ENCODE measurements around the gene NAMPT. TPM values are rescaled to one million over a fixed set of nuclear protein-coding genes. Genes with fewer than 3 reads are reported as not detected.

The NAMPT gene
- total RNA-seq, 4 donors from 2014 or later: 91.8 to 99.5 (median 97.5) TPM

- H3K27ac ChIP-seq: no peak overlapping the region
- H3K4me3 ChIP-seq: no peak overlapping the region
- H3K36me3 ChIP-seq: no peaks in the 10 kb centered on the region
- TF ChIP-seq CTCF (IDR thresholded peaks at IDR 0.05) (no peak), POLR2A (IDR thresholded peaks at IDR 0.05) (no peak)
- no peaks in the 10 kb centered on the region for H3K4me1 ChIP-seq
- no peaks in the 10 kb centered on the region for H3K27me3 ChIP-seq
- H3K9me3 ChIP-seq: no peaks in the 10 kb centered on the region
- no peak for DNase-seq
Measured at GRCh38 chr7:106223156-106223555, 61.6 kb downstream of the NAMPT start.

GRCh38 chr7:106222545-106222944, 62.2 kb downstream of the NAMPT start:
- H3K4me3 ChIP-seq: no peak overlapping the region
- TF ChIP-seq POLR2A (IDR thresholded peaks at IDR 0.05): no peak
- TF ChIP-seq CTCF (IDR thresholded peaks at IDR 0.05): no peak
- DNase-seq: no peak
- no peaks in the 10 kb centered on the region for H3K36me3 ChIP-seq
- H3K27me3 ChIP-seq: no peaks in the 10 kb centered on the region
- H3K4me1 ChIP-seq: no peaks in the 10 kb centered on the region
- no peak overlapping the region for H3K27ac ChIP-seq
- no peaks in the 10 kb centered on the region for H3K9me3 ChIP-seq

- no peak for DNase-seq
- Histone ChIP-seq H3K27ac (no peak overlapping the region), H3K4me3 (no peak overlapping the region), H3K4me1 (no peaks in the 10 kb centered on the region), H3K9me3 (no peaks in the 10 kb centered on the region), H3K27me3 (no peaks in the 10 kb centered on the region), H3K36me3 (no peaks in the 10 kb centered on the region)
- TF ChIP-seq POLR2A (IDR thresholded peaks at IDR 0.05): no peak
- no peak for TF ChIP-seq CTCF (IDR thresholded peaks at IDR 0.05)
Measured at GRCh38 chr7:106220307-106220706, 64.5 kb downstream of the NAMPT start.

GRCh38 chr7:106219170-106219569, 65.6 kb downstream of the NAMPT start:
- no peak for DNase-seq
- Histone ChIP-seq H3K27ac (no peak overlapping the region), H3K27me3 (no peaks in the 10 kb centered on the region), H3K4me1 (no peaks in the 10 kb centered on the region), H3K4me3 (no peak overlapping the region), H3K36me3 (no peaks in the 10 kb centered on the region), H3K9me3 (no peaks in the 10 kb centered on the region)
- TF ChIP-seq POLR2A (IDR thresholded peaks at IDR 0.05) (no peak), CTCF (IDR thresholded peaks at IDR 0.05) (no peak)

GRCh38 chr7:106218546-106218945, 66.2 kb downstream of the NAMPT start:
- no peaks in the 10 kb centered on the region for H3K36me3 ChIP-seq
- no peak overlapping the region for H3K4me3 ChIP-seq
- H3K27ac ChIP-seq: no peak overlapping the region
- TF ChIP-seq POLR2A (IDR thresholded peaks at IDR 0.05): no peak
- TF ChIP-seq CTCF (IDR thresholded peaks at IDR 0.05): no peak
- H3K9me3 ChIP-seq: no peaks in the 10 kb centered on the region
- DNase-seq: no peak
- H3K27me3 ChIP-seq: no peaks in the 10 kb centered on the region
- no peaks in the 10 kb centered on the region for H3K4me1 ChIP-seq

- H3K27me3 ChIP-seq: no peaks in the 10 kb centered on the region
- H3K4me3 ChIP-seq: no peak overlapping the region
- no peaks in the 10 kb centered on the region for H3K36me3 ChIP-seq
- H3K27ac ChIP-seq: peak overlapping the region in 3 of 4 donors; percentile 51 to 66 (median 65)
- H3K9me3 ChIP-seq: no peaks in the 10 kb centered on the region
- no peak for TF ChIP-seq CTCF (IDR thresholded peaks at IDR 0.05)
- no peak for TF ChIP-seq POLR2A (IDR thresholded peaks at IDR 0.05)
- H3K4me1 ChIP-seq: no peaks in the 10 kb centered on the region
- peak; percentile 23 to 77 (median 70) for DNase-seq
Measured at GRCh38 chr7:106216923-106217542, 67.8 kb downstream of the NAMPT start.
